Neural progenitor cell (in vitro differentiated cells): ENCODE results near the gene ANKRD6. TPM values are rescaled to one million over a fixed set of nuclear protein-coding genes. Genes with fewer than 3 reads are reported as not detected.
A peak's percentile ranks its signal among the peaks of the same experiment; 100 is the strongest.

ENCODE experiments used
- DNase-seq: peaks from one replicate; pipeline ENCODE4 v3.0.0-alpha.2; 2016; ENCODE audit warnings: low spot score
- H2AFZ ChIP-seq: fragments of 200-600 bp; sonication (generic); replicated peaks from 2 replicates; pipeline ENCODE4 v1.6.1; 2016; ENCODE audit warnings: antibody characterized with exemption
- H3F3A ChIP-seq: fragments of 200-600 bp; sonication (generic); 2 replicates; pipeline ENCODE4 v1.6.1; 2016; ENCODE audit warnings: antibody characterized with exemption, low read depth
- H3K27ac ChIP-seq: fragments of 200-600 bp; sonication (generic); 2 replicates; pipeline ENCODE4 v1.5.1; 2016; ENCODE audit warnings: mild to moderate bottlenecking
- H3K27me3 ChIP-seq: fragments of 200-600 bp; sonication (generic); 2 replicates; pipeline ENCODE4 v1.6.1; 2016; ENCODE audit warnings: mild to moderate bottlenecking, moderate library complexity
- H3K36me3 ChIP-seq: fragments of 200-600 bp; sonication (generic); 2 replicates; pipeline ENCODE4 v1.5.1; 2016
- H3K4me1 ChIP-seq: fragments of 200-600 bp; sonication (generic); 2 replicates; pipeline ENCODE4 v1.6.1; 2016; ENCODE audit warnings: mixed run types
- H3K4me2 ChIP-seq: fragments of 200-600 bp; sonication (generic); 2 replicates; pipeline ENCODE4 v1.6.1; 2016
- H3K4me3 ChIP-seq: fragments of 200-600 bp; sonication (generic); 2 replicates; pipeline ENCODE4 v1.5.1; 2016
- H3K79me2 ChIP-seq: fragments of 200-600 bp; sonication (generic); 2 replicates; pipeline ENCODE4 v1.6.1; 2016; ENCODE audit warnings: low read depth
- H3K9ac ChIP-seq: fragments of 200-600 bp; sonication (generic); 2 replicates; pipeline ENCODE4 v1.6.1; 2016
- H3K9me3 ChIP-seq: fragments of 200-600 bp; sonication (generic); 2 replicates; pipeline ENCODE4 v1.5.1; 2016; ENCODE audit warnings: low read depth
- H4K20me1 ChIP-seq: fragments of 200-600 bp; sonication (generic); 2 replicates; pipeline ENCODE4 v1.6.1; 2016; ENCODE audit warnings: low read depth
- H3K27ac Mint-ChIP-seq: 3 replicates; pipeline ENCODE4 v1.8.0; 2021; ENCODE audit warnings: mixed read lengths
- H3K27me3 Mint-ChIP-seq: 2 replicates; pipeline ENCODE4 v1.8.0; 2022; ENCODE audit warnings: low read depth, mild to moderate bottlenecking, inconsistent platforms, moderate library complexity, mixed read lengths; ENCODE audit not compliant: insufficient read depth
- H3K36me3 Mint-ChIP-seq: 3 replicates; pipeline ENCODE4 v1.8.0; 2021; ENCODE audit warnings: mixed read lengths
- H3K4me1 Mint-ChIP-seq: 3 replicates; pipeline ENCODE4 v1.8.0; 2021; ENCODE audit warnings: mixed read lengths
- H3K4me3 Mint-ChIP-seq: 3 replicates; pipeline ENCODE4 v1.8.0; 2021; ENCODE audit warnings: mild to moderate bottlenecking, moderate library complexity, mixed read lengths
- H3K9me3 Mint-ChIP-seq: 3 replicates; pipeline ENCODE4 v1.8.0; 2020; ENCODE audit warnings: mixed read lengths
- CTCF ChIP-seq: fragments of 200-600 bp; sonication (generic); IDR thresholded peaks from 2 replicates; pipeline ENCODE4 v1.5.1; 2017; ENCODE audit warnings: antibody characterized with exemption, mild to moderate bottlenecking
- EZH2 ChIP-seq: fragments of 200-600 bp; sonication (generic); IDR thresholded peaks from 2 replicates; pipeline ENCODE4 v1.6.1; 2017; ENCODE audit warnings: antibody characterized with exemption, mild to moderate bottlenecking, moderate library complexity
- EZH2phosphoT487 ChIP-seq: fragments of 200-600 bp; sonication (generic); IDR thresholded peaks from 2 replicates; pipeline ENCODE4 v1.6.1; 2017; ENCODE audit warnings: antibody characterized with exemption
- total RNA-seq: library from RNA; depleted of rRNA; stranded (reverse); fragments of >200 nt; gene quantifications from 2 replicates; pipeline ENCODE4 v1.2.3, GENCODE V29; 2015; ENCODE audit warnings: low replicate concordance

The ANKRD6 gene
- total RNA-seq, 1 donor from 2014 or later: 36.3 TPM

- Histone ChIP-seq H3K9ac (peak overlapping the region; percentile 28), H3F3A (peaks cover 19% of the 10 kb centered on the region), H3K4me1 (peaks cover 29% of the 10 kb centered on the region), H4K20me1 (peaks cover 5% of the 10 kb centered on the region), H3K27me3 (peaks cover 7% of the 10 kb centered on the region), H3K4me3 (peak overlapping the region; percentile 84), H3K27ac (no peak overlapping the region), H2AFZ (peak overlapping the region; percentile 77), H3K4me2 (peak overlapping the region; percentile 99), H3K9me3 (no peaks in the 10 kb centered on the region), H3K36me3 (no peaks in the 10 kb centered on the region), H3K79me2 (peaks cover 29% of the 10 kb centered on the region)
- H3K9me3 Mint-ChIP-seq: no peaks in the 10 kb centered on the region
- H3K36me3 Mint-ChIP-seq: peaks cover 4% of the 10 kb centered on the region
- H3K4me3 Mint-ChIP-seq: peak overlapping the region; percentile 93
- H3K27ac Mint-ChIP-seq: peak overlapping the region; percentile 81
- H3K4me1 Mint-ChIP-seq: peaks cover 30% of the 10 kb centered on the region
- peaks cover 4% of the 10 kb centered on the region for H3K27me3 Mint-ChIP-seq
- no peak for TF ChIP-seq EZH2phosphoT487
- no peak for TF ChIP-seq EZH2
- no peak for TF ChIP-seq CTCF
- DNase-seq: peak; percentile 47
Observed at GRCh38 chr6:89433252-89434149, 549 bp downstream of the ANKRD6 start.

- DNase-seq: no peak
- H3K36me3 Mint-ChIP-seq: peaks cover 4% of the 10 kb centered on the region
- Histone ChIP-seq H3K36me3 (no peaks in the 10 kb centered on the region), H3K27ac (no peak overlapping the region), H3K4me3 (peak overlapping the region; percentile 84), H3K9me3 (no peaks in the 10 kb centered on the region), H3F3A (peaks cover 19% of the 10 kb centered on the region), H3K27me3 (peaks cover 7% of the 10 kb centered on the region), H4K20me1 (peaks cover 5% of the 10 kb centered on the region), H3K79me2 (peaks cover 29% of the 10 kb centered on the region), H3K9ac (no peak overlapping the region), H2AFZ (peak overlapping the region; percentile 77), H3K4me1 (peaks cover 29% of the 10 kb centered on the region), H3K4me2 (peak overlapping the region; percentile 99)
- peaks cover 4% of the 10 kb centered on the region for H3K27me3 Mint-ChIP-seq
- peak overlapping the region; percentile 93 for H3K4me3 Mint-ChIP-seq
- H3K4me1 Mint-ChIP-seq: peaks cover 30% of the 10 kb centered on the region
- no peaks in the 10 kb centered on the region for H3K9me3 Mint-ChIP-seq
- TF ChIP-seq CTCF (no peak), EZH2 (no peak), EZH2phosphoT487 (no peak)
- peak overlapping the region; percentile 81 for H3K27ac Mint-ChIP-seq
Observed at GRCh38 chr6:89434150-89434499, 1.2 kb downstream of the ANKRD6 start.

GRCh38 chr6:89434954-89435353, 2.0 kb downstream of the ANKRD6 start:
- H3K4me3 ChIP-seq: no peak overlapping the region
- H2AFZ ChIP-seq: no peak overlapping the region
- peaks cover 7% of the 10 kb centered on the region for H3K27me3 ChIP-seq
- Mint-ChIP-seq H3K27ac (no peak overlapping the region), H3K36me3 (peaks cover 5% of the 10 kb centered on the region), H3K4me1 (peaks cover 30% of the 10 kb centered on the region), H3K4me3 (peak overlapping the region; percentile 93), H3K27me3 (peaks cover 4% of the 10 kb centered on the region), H3K9me3 (no peaks in the 10 kb centered on the region)
- H3K27ac ChIP-seq: no peak overlapping the region
- H3K79me2 ChIP-seq: peaks cover 29% of the 10 kb centered on the region
- no peaks in the 10 kb centered on the region for H3K36me3 ChIP-seq
- no peaks in the 10 kb centered on the region for H3K9me3 ChIP-seq
- peaks cover 5% of the 10 kb centered on the region for H4K20me1 ChIP-seq
- no peak overlapping the region for H3K9ac ChIP-seq
- peaks cover 28% of the 10 kb centered on the region for H3K4me1 ChIP-seq
- DNase-seq: no peak
- H3K4me2 ChIP-seq: peak overlapping the region; percentile 99
- H3F3A ChIP-seq: peaks cover 19% of the 10 kb centered on the region
- TF ChIP-seq CTCF (no peak), EZH2phosphoT487 (no peak), EZH2 (no peak)
